GM13977 (cell line): ENCODE data around the gene MYH7.
"Not testable (repeated sequence)": the region's sequence is repeated elsewhere in the genome, so short reads cannot be mapped to it uniquely, and the experiment has no call there.

Experiments
- DNase-seq: peaks from one replicate; pipeline ENCODE4 v3.0.0; 2012; ENCODE audit warnings: low spot score
- in situ Hi-C: fragments of 300-500 bp; cut with MboI; formaldehyde crosslinking; loops from one replicate; pipeline ENCODE4 v1.12.0; 2022; ENCODE audit warnings: low sequenced_read_pairs, low pct_unique_long_range_greater_than_20kb, mixed read lengths, inconsistent platforms; ENCODE audit not compliant: unreplicated experiment
- TF ChIP-seq, protein P1 (sequence below): IDR thresholded peaks from 2 replicates; pipeline ENCODE4 v1.5.1; 2012; ENCODE audit warnings: mild to moderate bottlenecking, control low read depth; ENCODE audit not compliant: insufficient read depth; ENCODE audit errors: extremely low read depth, missing control alignments

Gene MYH7

GRCh38 chr14:23388996-23389395 lies 46.5 kb downstream of the MYH7 start:
- in situ Hi-C loops: no loop called here
- no peak for DNase-seq

DNA sequence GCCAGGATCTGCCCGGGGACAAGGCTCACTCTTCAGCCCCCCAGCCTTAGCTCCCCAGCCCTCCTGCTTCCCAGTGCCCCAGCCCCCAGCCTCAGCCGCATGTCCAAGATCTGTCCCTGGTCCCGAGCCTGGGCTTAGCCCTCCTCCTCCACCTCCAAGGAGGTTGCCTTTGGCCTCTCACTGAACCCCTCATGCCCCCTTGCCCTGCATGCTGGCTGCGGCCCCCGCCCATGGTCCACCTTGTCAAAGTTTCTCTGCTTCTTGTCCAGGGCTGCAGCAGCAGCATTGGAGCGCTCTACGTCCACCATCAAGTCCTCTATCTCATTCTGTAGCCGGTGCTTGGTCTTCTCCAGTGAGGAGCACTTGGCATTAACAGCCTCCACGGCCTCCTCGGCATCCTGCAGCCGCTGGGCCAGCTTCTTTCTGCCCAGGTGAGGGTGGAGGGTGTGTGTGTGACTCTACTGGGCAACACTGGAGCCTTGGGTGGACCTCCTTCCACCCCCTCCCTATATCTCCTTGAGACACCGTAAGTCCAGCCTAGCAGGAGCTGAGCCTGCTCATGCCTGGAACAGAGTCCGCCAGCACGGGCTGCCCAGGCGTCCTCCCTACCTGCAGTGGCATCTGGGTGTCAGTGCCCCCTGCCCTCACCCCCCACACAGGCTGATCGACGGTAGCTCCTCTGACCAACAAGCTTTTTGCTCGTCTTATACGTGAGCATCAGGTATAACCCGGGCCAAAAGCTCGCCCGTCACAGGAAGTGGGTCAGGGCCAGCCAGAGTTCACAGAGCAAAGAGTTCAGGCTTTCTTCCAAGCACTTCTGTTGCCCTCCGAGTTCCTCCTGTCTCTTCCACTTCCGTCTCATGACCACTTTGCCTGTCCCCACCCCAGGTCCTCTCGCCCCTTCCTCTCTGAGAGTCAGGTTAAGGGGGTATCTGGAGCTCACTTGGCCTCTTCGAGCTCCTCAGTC lies 47.3 kb downstream of the MYH7 start:
- DNase-seq: no peak
- TF ChIP-seq, protein P1, sequence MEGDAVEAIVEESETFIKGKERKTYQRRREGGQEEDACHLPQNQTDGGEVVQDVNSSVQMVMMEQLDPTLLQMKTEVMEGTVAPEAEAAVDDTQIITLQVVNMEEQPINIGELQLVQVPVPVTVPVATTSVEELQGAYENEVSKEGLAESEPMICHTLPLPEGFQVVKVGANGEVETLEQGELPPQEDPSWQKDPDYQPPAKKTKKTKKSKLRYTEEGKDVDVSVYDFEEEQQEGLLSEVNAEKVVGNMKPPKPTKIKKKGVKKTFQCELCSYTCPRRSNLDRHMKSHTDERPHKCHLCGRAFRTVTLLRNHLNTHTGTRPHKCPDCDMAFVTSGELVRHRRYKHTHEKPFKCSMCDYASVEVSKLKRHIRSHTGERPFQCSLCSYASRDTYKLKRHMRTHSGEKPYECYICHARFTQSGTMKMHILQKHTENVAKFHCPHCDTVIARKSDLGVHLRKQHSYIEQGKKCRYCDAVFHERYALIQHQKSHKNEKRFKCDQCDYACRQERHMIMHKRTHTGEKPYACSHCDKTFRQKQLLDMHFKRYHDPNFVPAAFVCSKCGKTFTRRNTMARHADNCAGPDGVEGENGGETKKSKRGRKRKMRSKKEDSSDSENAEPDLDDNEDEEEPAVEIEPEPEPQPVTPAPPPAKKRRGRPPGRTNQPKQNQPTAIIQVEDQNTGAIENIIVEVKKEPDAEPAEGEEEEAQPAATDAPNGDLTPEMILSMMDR: no peak
- in situ Hi-C loops: no loop called here

More at GRCh38 chr14:23388996-23389395, 46.5 kb downstream of the MYH7 start:
- TF ChIP-seq, protein P1: no peak

DNA sequence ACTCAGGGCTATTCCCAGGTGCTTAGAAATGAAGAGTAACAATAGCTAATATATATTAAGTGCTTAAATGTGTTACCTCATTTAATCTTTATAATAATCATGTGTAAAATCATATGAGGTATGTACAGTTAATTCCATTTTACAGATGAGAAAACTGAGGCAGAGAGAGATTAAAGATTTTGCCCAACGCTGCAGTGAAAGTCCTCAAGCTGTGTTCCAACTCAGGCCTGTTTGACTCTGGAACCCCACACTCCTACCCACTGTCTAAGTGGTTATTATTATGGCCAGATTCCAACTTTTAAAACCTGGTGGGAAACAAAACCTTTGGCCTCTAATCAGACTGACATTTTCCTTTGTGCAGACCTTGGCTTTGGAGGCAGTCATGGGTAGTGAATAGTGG lies 48.5 kb downstream of the MYH7 start:
- in situ Hi-C loops: no loop called here
- no peak for DNase-seq
- TF ChIP-seq, protein P1: no peak

GRCh38 chr14:23386266-23386657 lies 49.2 kb downstream of the MYH7 start:
- in situ Hi-C loops, DNase-seq: not testable (repeated sequence)

GRCh38 chr14:23385642-23386265 lies 49.7 kb downstream of the MYH7 start:
- no peak for DNase-seq
- TF ChIP-seq, protein P1: peak; percentile 6
- in situ Hi-C loops: no loop called here

- no peak for DNase-seq
- TF ChIP-seq, protein P1: no peak
- in situ Hi-C loops: no loop called here
Observed at GRCh38 chr14:23385244-23385641, 50.2 kb downstream of the MYH7 start.
